T-cell (primary cell): ENCODE data around the gene SLC1A5. TPM values are rescaled to one million over a fixed set of nuclear protein-coding genes. Genes with fewer than 3 reads are reported as not detected.

Experiments used
- ATAC-seq, 4 experiments: fragments of 200-7000 bp in 3 of 4; fragments of 150-1000 bp in 1 of 4; cut with Tn5 transposase; replicated peaks in 1 of 4; 1 replicate in 3 of 4; 2 replicates in 1 of 4; pipeline ENCODE4 v1.10.0; 2021; ENCODE audit warnings: moderate library complexity in 3 of 4, mild to moderate bottlenecking in 2 of 4, moderate number of reproducible peaks in 1 of 4
- CTCF ChIA-PET, 2 donors: fragments of 300-600 bp; sonication (Branson Sonifier 250); formaldehyde crosslinking; loops; one replicate each; lab custom pipeline; 2022; ENCODE audit warnings: antibody characterized with exemption in 2 of 2; lab: Charles Lee
- POLR2A ChIA-PET, 2 donors: fragments of 300-600 bp; sonication (Branson Sonifier 250); formaldehyde crosslinking; loops; one replicate each; lab custom pipeline; 2022; ENCODE audit warnings: antibody characterized with exemption in 2 of 2; lab: Charles Lee
- DNase-seq, 35 experiments: peaks; one replicate each; pipeline versions ENCODE4 v3.0.0 to v3.0.0-alpha.2; 2013 to 2023
- H3K27ac ChIP-seq: one replicate; pipeline ENCODE4 v1.5.1; 2013; ENCODE audit warnings: low read length
- H3K27me3 ChIP-seq, 2 experiments: replicated peaks in 1 of 2; 1 replicate in 1 of 2; 2 replicates in 1 of 2; pipeline versions ENCODE4 v1.6.1 to v1.7.0; 2013; ENCODE audit warnings: low read length in 1 of 2, mixed read lengths in 1 of 2; ENCODE audit not compliant: control insufficient read depth in 2 of 2, insufficient read depth in 2 of 2; ENCODE audit errors: extremely low read depth in 1 of 2
- H3K36me3 ChIP-seq, 2 donors: 1 replicate in 1 of 2; 2 replicates in 1 of 2; pipeline versions ENCODE4 v1.6.1 to v1.7.0; 2013; ENCODE audit warnings: low read length in 1 of 2; ENCODE audit not compliant: control insufficient read depth in 2 of 2, insufficient read depth in 1 of 2; ENCODE audit errors: extremely low read depth in 1 of 2
- H3K4me1 ChIP-seq, 2 experiments: 1 replicate in 1 of 2; 2 replicates in 1 of 2; pipeline versions ENCODE4 v1.6.1 to v1.7.0; 2013; ENCODE audit warnings: low read length in 2 of 2, mixed read lengths in 1 of 2; ENCODE audit not compliant: insufficient read depth in 2 of 2, control insufficient read depth in 1 of 2; ENCODE audit errors: extremely low read depth in 1 of 2
- H3K4me3 ChIP-seq, 2 donors: 1 replicate in 1 of 2; 2 replicates in 1 of 2; pipeline versions ENCODE4 v1.5.1 to v1.7.0; 2013; ENCODE audit warnings: mild to moderate bottlenecking in 2 of 2, low read length in 1 of 2, moderate library complexity in 1 of 2; ENCODE audit not compliant: control insufficient read depth in 1 of 2; ENCODE audit errors: extremely low read depth in 1 of 2
- H3K9me3 ChIP-seq: 2 replicates; pipeline ENCODE4 v1.7.0; 2013
- H3K27ac Mint-ChIP-seq, 2 donors: one replicate each; pipeline ENCODE4 v1.8.0; 2020 to 2021; ENCODE audit warnings: mild to moderate bottlenecking in 2 of 2, mixed read lengths in 2 of 2
- H3K27me3 Mint-ChIP-seq, 2 donors: one replicate each; pipeline ENCODE4 v1.8.0; 2021 to 2022; ENCODE audit warnings: mixed read lengths in 2 of 2
- H3K36me3 Mint-ChIP-seq: one replicate; pipeline ENCODE4 v1.8.0; 2021; ENCODE audit warnings: mixed read lengths
- H3K4me1 Mint-ChIP-seq, 3 donors: one replicate each; pipeline ENCODE4 v1.8.0; 2020 to 2022; ENCODE audit warnings: mixed read lengths in 3 of 3, mild to moderate bottlenecking in 1 of 3
- H3K4me3 Mint-ChIP-seq, 3 donors: one replicate each; pipeline ENCODE4 v1.8.0; 2020 to 2022; ENCODE audit warnings: mild to moderate bottlenecking in 3 of 3, mixed read lengths in 3 of 3, moderate library complexity in 3 of 3
- H3K9me3 Mint-ChIP-seq, 3 donors: one replicate each; pipeline ENCODE4 v1.8.0; 2020 to 2022; ENCODE audit warnings: mixed read lengths in 3 of 3
- WGBS: methylation state at CpG from one replicate; pipeline ENCODE4 v1.1.5; 2013; ENCODE audit warnings: missing lambda C conversion rate; ENCODE audit not compliant: insufficient coverage; 5-methylcytosine and 5-hydroxymethylcytosine counted together
- total RNA-seq, 35 experiments: library from RNA in 6 of 35; stranded (reverse) in 6 of 35; fragments of 120-200 nt in 1 of 35; gene quantifications; one replicate each; pipeline versions ENCODE4 v1.2.1 to v1.2.4 and lab custom pipeline; 2013 to 2026

The SLC1A5 gene
- total RNA-seq, 5 donors from 2014 or later (not counting 1 experiment from before 2014, with no cell fraction given): 7.6 to 50.5 (median 47.7) TPM

DNA sequence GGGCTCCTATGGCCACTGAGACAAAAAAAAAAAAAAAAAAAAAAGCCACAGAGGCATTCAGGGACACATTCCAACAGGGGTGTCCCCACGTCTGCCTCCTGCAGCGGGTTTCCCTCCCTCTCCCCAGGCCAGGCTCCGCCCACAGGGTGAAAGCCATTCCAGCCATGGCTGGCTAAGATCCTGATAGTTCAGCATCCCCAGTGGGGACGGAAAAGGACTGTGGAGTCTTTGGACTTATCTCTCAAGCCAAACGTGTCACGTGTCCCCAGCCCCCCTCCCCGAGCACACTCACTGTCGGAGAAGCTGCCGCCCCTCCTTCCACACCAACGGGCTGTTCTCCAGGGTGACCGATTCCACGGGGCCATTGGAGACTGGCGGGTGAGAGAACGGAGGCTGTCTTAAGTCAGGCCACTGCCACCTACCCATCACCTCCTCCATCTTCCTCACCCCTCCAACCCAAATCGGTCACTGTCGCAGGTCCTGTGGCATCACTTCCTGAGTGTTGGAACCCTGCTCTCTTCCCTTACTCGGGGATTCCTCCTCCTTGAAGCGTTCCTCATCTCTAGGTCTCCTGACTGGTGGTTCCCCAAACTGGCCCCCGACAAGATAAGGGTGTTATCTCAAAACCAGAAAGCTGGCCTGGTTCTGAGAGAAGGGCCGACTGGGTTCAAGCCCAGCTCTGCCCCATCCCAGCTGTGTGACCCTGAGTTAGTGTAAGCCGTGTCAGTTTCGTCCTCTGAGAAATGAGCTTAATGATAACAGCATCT is 51.7 kb downstream of the SLC1A5 start:
- CTCF ChIA-PET: interaction anchor here in 1 of 2 donors (0.6 to 1.2 kb wide), 3 partner anchors 8 to 104 kb away, joined by 3 to 5 read pairs (median 4); no protein-coding TSS in a partner anchor

DNA sequence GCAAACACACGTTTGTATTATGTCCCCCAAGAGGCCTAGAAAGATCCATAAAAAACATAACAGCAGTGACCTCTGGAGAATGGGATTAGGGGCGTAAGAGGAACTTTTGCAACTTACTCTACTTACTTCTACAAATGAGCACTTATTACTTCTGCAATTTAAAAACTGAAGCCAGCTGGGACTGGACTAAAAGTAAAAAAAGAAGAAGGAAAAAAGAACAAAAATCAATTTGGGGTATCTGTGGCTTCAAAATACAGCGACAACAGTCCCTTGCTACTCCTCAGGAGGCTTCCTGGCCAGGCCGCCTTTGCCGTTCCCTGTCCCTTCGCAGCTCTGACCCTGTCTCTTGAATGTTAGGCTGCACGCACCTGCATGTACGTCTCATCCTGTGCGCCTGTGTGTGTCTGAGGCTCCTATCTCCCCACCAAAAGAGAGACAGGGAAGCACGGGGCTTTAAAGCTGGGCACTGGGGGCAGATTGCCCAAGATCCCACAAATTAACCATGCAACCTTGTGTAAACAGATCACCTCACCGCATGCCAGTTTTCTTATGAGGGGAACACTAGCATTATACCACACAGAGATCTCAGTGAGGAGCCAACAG is 54.6 kb downstream of the SLC1A5 start:
- no peak for ATAC-seq
- Mint-ChIP-seq H3K4me3 (no peak overlapping the region), H3K36me3 (peaks cover 41% of the 10 kb centered on the region), H3K4me1 (peaks cover 4 to 19% (median 10%) of the 10 kb centered on the region in 3 donors), H3K9me3 (no peaks in the 10 kb centered on the region), H3K27ac (no peak overlapping the region), H3K27me3 (no peaks in the 10 kb centered on the region)
- H3K9me3 ChIP-seq: no peaks in the 10 kb centered on the region
- 98% methylated on average over 7 of the region's 11 CpGs for WGBS
- CTCF ChIA-PET: interaction anchor here in 1 of 2 donors (0.6 kb wide), 1 partner anchor 8 kb away, joined by 4 read pairs; no protein-coding TSS in a partner anchor
- no peak overlapping the region for H3K4me3 ChIP-seq
- peaks cover 15 to 85% of the 10 kb centered on the region in 2 donors for H3K36me3 ChIP-seq
- no peak for DNase-seq
- H3K27me3 ChIP-seq: no peaks in the 10 kb centered on the region
- H3K4me1 ChIP-seq: peaks cover 0 to 4% of the 10 kb centered on the region in 2 experiments
- POLR2A ChIA-PET: no interaction called here
- H3K27ac ChIP-seq: no peak overlapping the region

More for the DNA sequence above, 51.7 kb downstream of the SLC1A5 start:
- Mint-ChIP-seq H3K27ac (no peak overlapping the region), H3K4me3 (no peak overlapping the region), H3K4me1 (peaks cover 18 to 25% (median 21%) of the 10 kb centered on the region in 3 donors), H3K9me3 (no peaks in the 10 kb centered on the region), H3K36me3 (peaks cover 29% of the 10 kb centered on the region), H3K27me3 (no peaks in the 10 kb centered on the region)
- H3K4me1 ChIP-seq: peaks cover 0 to 19% of the 10 kb centered on the region in 2 experiments
- H3K36me3 ChIP-seq: peaks cover 8 to 71% of the 10 kb centered on the region in 2 donors
- POLR2A ChIA-PET: interaction anchor here in 1 of 2 donors (0.5 kb wide), 1 partner anchor 23 kb away, joined by 7 read pairs; no protein-coding TSS in a partner anchor
- 89% methylated on average over 19 of the region's 22 CpGs for WGBS
- no peak for DNase-seq
- H3K27me3 ChIP-seq: no peaks in the 10 kb centered on the region
- no peak for ATAC-seq
- H3K27ac ChIP-seq: no peak overlapping the region
- no peak overlapping the region for H3K4me3 ChIP-seq
- H3K9me3 ChIP-seq: no peaks in the 10 kb centered on the region

DNA sequence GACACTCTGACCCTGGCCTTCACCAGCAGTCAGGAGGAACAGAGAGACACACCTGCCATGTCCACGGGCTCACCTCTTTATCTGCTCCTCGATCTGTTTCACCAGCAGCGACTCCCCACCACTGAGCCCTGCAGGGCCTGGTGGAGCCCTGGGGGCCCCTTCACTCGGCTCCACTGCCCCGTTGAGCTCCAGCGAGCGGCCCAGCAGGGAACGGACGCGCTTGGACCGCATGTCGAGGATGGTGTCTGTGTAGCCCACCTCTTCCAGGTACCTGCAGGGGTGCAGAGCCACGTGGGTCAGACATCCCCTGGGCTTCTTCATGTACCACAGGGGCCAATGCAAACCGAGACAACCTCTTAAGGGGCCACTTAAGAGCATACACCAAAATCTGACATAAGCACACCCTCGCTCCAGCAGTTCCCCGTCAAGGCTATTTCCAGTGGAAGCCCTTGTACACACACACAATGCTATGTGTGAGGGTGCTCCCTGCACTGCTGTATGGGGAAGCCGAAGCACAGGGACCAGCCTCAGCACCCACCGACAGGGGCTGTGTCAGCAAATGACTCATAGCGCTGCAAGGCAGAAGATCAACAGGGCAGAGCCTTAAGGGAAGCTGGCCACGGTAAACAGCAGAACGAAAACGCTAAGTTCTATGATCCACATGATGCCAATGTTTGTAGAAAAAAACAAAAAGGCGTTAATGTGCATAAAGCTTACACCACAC is 55.3 kb downstream of the SLC1A5 start:
- no peaks in the 10 kb centered on the region for H3K9me3 ChIP-seq
- H3K4me1 ChIP-seq: peaks cover 0 to 10% of the 10 kb centered on the region in 2 experiments
- Mint-ChIP-seq H3K36me3 (peaks cover 40% of the 10 kb centered on the region), H3K27ac (no peak overlapping the region), H3K4me3 (no peak overlapping the region), H3K27me3 (no peaks in the 10 kb centered on the region), H3K9me3 (no peaks in the 10 kb centered on the region), H3K4me1 (peaks cover 8 to 23% (median 14%) of the 10 kb centered on the region in 3 donors)
- WGBS: 93% methylated on average over 20 of the region's 23 CpGs
- H3K27ac ChIP-seq: no peak overlapping the region
- ChIA-PET CTCF (no interaction called here), POLR2A (no interaction called here)
- H3K4me3 ChIP-seq: no peak overlapping the region
- no peaks in the 10 kb centered on the region for H3K27me3 ChIP-seq
- ATAC-seq (no peak), DNase-seq (no peak)
- H3K36me3 ChIP-seq: peaks cover 16 to 85% of the 10 kb centered on the region in 2 donors

DNA sequence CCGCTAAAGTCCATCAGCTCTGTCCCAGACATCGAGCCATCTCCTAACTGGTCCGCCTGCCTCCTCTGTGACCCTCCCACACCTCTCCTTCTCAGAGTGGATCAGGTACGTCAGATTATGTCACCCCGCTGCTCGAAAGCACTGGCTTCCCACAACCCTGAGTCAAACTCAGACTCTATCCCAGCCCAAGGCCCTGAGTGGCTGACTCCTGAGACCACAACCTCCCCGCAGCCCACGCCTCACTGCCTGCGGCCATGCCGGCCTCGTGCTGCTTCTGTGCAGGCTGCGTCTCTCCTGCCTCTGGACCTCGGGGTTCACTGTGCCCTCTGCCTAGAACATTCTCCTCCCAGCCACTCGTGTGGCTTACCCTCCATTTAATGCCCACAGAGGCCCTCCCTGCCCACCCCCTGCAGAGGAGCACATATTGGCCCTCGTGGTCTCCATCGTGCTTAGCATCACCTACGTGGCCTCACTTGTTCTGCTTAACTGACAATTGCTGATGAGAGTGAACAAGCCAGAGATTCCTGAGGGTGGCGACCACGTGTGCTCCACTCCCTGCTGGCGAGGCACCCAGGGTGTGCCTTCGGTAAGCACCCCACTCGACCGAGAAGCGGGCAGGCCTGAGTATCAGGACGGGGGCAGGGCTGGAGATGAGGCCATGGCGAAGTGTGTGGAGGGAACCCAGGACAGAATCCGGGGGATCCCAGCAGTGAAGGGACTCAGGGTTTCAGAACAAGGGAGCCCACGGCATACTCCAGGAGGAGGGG is 56.0 kb downstream of the SLC1A5 start:
- Histone ChIP-seq H3K27ac (no peak overlapping the region), H3K9me3 (no peaks in the 10 kb centered on the region), H3K4me1 (peaks cover 0 to 13% of the 10 kb centered on the region in 2 experiments), H3K4me3 (no peak overlapping the region), H3K27me3 (no peaks in the 10 kb centered on the region), H3K36me3 (peaks cover 20 to 85% of the 10 kb centered on the region in 2 donors)
- DNase-seq (no peak), ATAC-seq (no peak)
- ChIA-PET POLR2A (interaction anchor here in 1 of 2 donors (0.6 kb wide), 1 partner anchor 13 kb away, joined by 5 read pairs; no protein-coding TSS in a partner anchor), CTCF (interaction anchor here in 1 of 2 donors (0.6 kb wide), 1 partner anchor 11 kb away, joined by 3 read pairs; no protein-coding TSS in a partner anchor)
- Mint-ChIP-seq H3K4me3 (no peak overlapping the region), H3K4me1 (peaks cover 8 to 23% (median 16%) of the 10 kb centered on the region in 3 donors), H3K27me3 (no peaks in the 10 kb centered on the region), H3K36me3 (peaks cover 32% of the 10 kb centered on the region), H3K27ac (no peak overlapping the region), H3K9me3 (no peaks in the 10 kb centered on the region)
- 93% methylated on average over 27 of the region's 28 CpGs for WGBS

DNA sequence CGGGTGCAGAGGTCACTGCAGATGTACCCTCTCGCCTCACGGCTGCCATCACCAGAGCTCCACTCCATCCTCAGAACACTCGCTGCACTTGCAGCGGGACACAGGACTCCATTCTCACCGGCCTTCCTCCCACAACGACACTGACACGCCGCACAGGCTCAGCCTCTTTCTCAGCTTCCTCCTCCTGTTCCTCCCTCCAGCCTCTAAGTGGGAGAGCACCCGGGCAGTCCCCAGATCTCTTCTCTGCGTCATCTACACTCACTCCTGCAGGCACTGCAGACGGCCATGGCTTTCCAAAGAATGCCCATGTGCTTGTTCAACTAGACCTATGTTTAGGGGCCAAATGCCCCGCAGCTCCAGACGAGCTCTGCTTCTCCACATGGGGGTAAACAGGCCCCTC is 56.8 kb downstream of the SLC1A5 start:
- Mint-ChIP-seq H3K27ac (peak overlapping the region in 1 of 2 donors; percentile 25), H3K4me3 (no peak overlapping the region), H3K27me3 (no peaks in the 10 kb centered on the region), H3K9me3 (no peaks in the 10 kb centered on the region), H3K36me3 (peaks cover 29% of the 10 kb centered on the region), H3K4me1 (peaks cover 8 to 23% (median 16%) of the 10 kb centered on the region in 3 donors)
- Histone ChIP-seq H3K4me3 (no peak overlapping the region), H3K4me1 (peaks cover 0 to 13% of the 10 kb centered on the region in 2 experiments), H3K9me3 (no peaks in the 10 kb centered on the region), H3K27ac (no peak overlapping the region), H3K36me3 (peaks cover 14 to 85% of the 10 kb centered on the region in 2 donors), H3K27me3 (no peaks in the 10 kb centered on the region)
- CTCF ChIA-PET: interaction anchor here in 1 of 2 donors (0.6 kb wide), 1 partner anchor 12 kb away, joined by 3 read pairs; no protein-coding TSS in a partner anchor
- WGBS: 77% methylated on average over 13 of the region's 14 CpGs
- ATAC-seq (no peak), DNase-seq (no peak)
- POLR2A ChIA-PET: no interaction called here
